Fibroblast of lung (primary cell): Measurements from ENCODE around the gene USP21. TPM values are rescaled to one million over a fixed set of nuclear protein-coding genes. Genes with fewer than 3 reads are reported as not detected.
A peak's percentile ranks its signal among the peaks of the same experiment; 100 is the strongest.

Source experiments
- DNase-seq, 2 donors: peaks; one replicate each; pipeline versions ENCODE4 v3.0.0 to v3.0.0-alpha.2; 2010; ENCODE audit warnings: low read depth in 2 of 2
- H2AFZ ChIP-seq: 2 replicates; pipeline ENCODE4 v1.5.1; 2012; ENCODE audit warnings: low read length, control low read depth, inconsistent platforms
- H3K27ac ChIP-seq: 2 replicates; pipeline ENCODE4 v1.5.1; 2011; ENCODE audit warnings: low read length, control low read depth; ENCODE audit not compliant: insufficient read depth
- H3K27me3 ChIP-seq: 2 replicates; pipeline ENCODE4 v1.5.1; 2011; ENCODE audit warnings: mild to moderate bottlenecking, low read length; ENCODE audit not compliant: control insufficient read depth, insufficient read depth
- H3K36me3 ChIP-seq: 2 replicates; pipeline ENCODE4 v1.5.1; 2011; ENCODE audit warnings: low read length; ENCODE audit not compliant: control insufficient read depth, insufficient read depth
- H3K4me1 ChIP-seq: 2 replicates; pipeline ENCODE4 v1.5.1; 2011; ENCODE audit warnings: low read length; ENCODE audit not compliant: control insufficient read depth, insufficient read depth; ENCODE audit errors: extremely low read depth
- H3K4me2 ChIP-seq: 2 replicates; pipeline ENCODE4 v1.5.1; 2011; ENCODE audit warnings: low read length, control low read depth; ENCODE audit not compliant: insufficient read depth; ENCODE audit errors: extremely low read depth
- H3K4me3 ChIP-seq, 4 experiments: fragments of 200-600 bp in 1 of 4; sonication (generic) in 1 of 4; replicated peaks in 1 of 4; 2 replicates each; pipeline ENCODE4 v1.5.1; 2011 to 2016; ENCODE audit warnings: low read length in 4 of 4, low read depth in 3 of 4, mild to moderate bottlenecking in 3 of 4, control low read depth in 2 of 4, inconsistent platforms in 1 of 4, mixed read lengths in 1 of 4; ENCODE audit not compliant: insufficient read depth in 1 of 4; ENCODE audit errors: control extremely low read depth in 1 of 4
- H3K79me2 ChIP-seq: 2 replicates; pipeline ENCODE4 v1.5.1; 2012; ENCODE audit warnings: mild to moderate bottlenecking, low read length, inconsistent platforms; ENCODE audit not compliant: control insufficient read depth, insufficient read depth
- H3K9ac ChIP-seq: 2 replicates; pipeline ENCODE4 v1.5.1; 2011; ENCODE audit warnings: mild to moderate bottlenecking, low read length, control low read depth; ENCODE audit not compliant: insufficient read depth
- H3K9me3 ChIP-seq: 2 replicates; pipeline ENCODE4 v1.5.1; 2012; ENCODE audit warnings: low read depth, low read length; ENCODE audit not compliant: control insufficient read depth, insufficient read depth
- H4K20me1 ChIP-seq: 2 replicates; pipeline ENCODE4 v1.5.1; 2011; ENCODE audit warnings: low read length; ENCODE audit not compliant: control insufficient read depth, insufficient read depth; ENCODE audit errors: extremely low read depth
- EZH2 ChIP-seq: IDR thresholded peaks from 2 replicates; pipeline ENCODE4 v1.5.1; 2012; ENCODE audit warnings: low read length, control low read depth, mild to moderate bottlenecking; ENCODE audit errors: missing control alignments
- polyA plus RNA-seq, 2 donors: library from polyadenylated mRNA; depleted of rRNA in 1 of 2; stranded (reverse) in 1 of 2; unstranded in 1 of 2; fragments of >200 nt; gene quantifications; 2 replicates each; pipeline ENCODE4 v1.2.1, GENCODE V29; 2011 to 2012; ENCODE audit warnings: missing spikeins in 1 of 2
- total RNA-seq: library from RNA; depleted of rRNA; stranded (reverse); fragments of >200 nt; gene quantifications from 2 replicates; pipeline ENCODE4 v1.2.1, GENCODE V29; 2014
- TF ChIP-seq, protein P1 (sequence below), 2 donors: IDR thresholded peaks in 1 of 2; conservative IDR thresholded peaks in 1 of 2; 1 replicate in 1 of 2; 2 replicates in 1 of 2; pipeline ENCODE4 v1.5.1; 2011 to 2012; ENCODE audit warnings: low read length in 2 of 2, control low read depth in 1 of 2, inconsistent platforms in 1 of 2, low read depth in 1 of 2, mild to moderate bottlenecking in 1 of 2

The USP21 gene
- total and polyA plus RNA-seq, 2 donors (not counting 1 experiment from before 2014, with no cell fraction given) = 10.2 to 11.7 TPM

DNA sequence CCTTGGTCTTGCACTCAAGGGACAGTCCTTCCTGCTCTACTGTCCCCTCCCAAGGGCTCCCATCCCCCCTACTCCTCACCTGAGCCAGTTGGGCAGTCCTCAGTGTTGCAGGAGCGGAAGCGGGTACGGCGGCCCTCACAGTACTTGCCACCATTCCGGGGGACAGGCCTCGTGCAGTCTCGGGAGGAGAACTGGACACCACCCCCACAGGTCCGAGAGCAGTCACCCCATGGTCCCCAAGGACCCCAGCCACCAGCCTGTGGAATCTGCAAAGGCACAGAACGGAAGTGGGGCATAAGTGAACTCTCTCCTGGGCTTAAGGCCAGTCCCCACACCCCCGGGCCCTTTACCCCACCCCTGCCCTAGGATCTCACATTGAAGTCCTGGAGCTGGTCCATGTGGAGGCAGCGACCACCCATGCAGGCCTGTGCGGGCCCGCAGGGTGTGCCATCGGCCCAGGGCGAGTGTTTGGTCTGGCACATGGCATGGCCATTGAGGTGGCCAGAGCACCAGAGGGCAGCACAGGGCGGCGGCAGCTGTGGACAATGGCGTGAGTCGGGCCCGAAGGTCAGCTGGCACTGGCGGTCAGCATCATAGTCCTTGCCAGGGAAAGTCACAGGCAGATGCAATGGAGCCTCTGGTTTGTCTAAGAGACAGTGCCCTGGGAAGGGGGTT is 34.4 kb downstream of the USP21 start:
- DNase-seq = no peak
- H3K4me3 ChIP-seq = no peak overlapping the region
- H3K9me3 ChIP-seq = no peaks in the 10 kb centered on the region
- TF ChIP-seq, protein P1, sequence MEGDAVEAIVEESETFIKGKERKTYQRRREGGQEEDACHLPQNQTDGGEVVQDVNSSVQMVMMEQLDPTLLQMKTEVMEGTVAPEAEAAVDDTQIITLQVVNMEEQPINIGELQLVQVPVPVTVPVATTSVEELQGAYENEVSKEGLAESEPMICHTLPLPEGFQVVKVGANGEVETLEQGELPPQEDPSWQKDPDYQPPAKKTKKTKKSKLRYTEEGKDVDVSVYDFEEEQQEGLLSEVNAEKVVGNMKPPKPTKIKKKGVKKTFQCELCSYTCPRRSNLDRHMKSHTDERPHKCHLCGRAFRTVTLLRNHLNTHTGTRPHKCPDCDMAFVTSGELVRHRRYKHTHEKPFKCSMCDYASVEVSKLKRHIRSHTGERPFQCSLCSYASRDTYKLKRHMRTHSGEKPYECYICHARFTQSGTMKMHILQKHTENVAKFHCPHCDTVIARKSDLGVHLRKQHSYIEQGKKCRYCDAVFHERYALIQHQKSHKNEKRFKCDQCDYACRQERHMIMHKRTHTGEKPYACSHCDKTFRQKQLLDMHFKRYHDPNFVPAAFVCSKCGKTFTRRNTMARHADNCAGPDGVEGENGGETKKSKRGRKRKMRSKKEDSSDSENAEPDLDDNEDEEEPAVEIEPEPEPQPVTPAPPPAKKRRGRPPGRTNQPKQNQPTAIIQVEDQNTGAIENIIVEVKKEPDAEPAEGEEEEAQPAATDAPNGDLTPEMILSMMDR (conservative IDR thresholded peaks at IDR 0.05 in 1 of 2, IDR thresholded peaks at IDR 0.05 in 1 of 2; ENCODE audit: low read depth in 1 of 2, low read length in 2 of 2) = no peak
- TF ChIP-seq EZH2 = no peak
- H3K27me3 ChIP-seq = no peaks in the 10 kb centered on the region
- H4K20me1 ChIP-seq = no peaks in the 10 kb centered on the region
- peaks cover 24% of the 10 kb centered on the region for H3K4me1 ChIP-seq
- no peak overlapping the region for H2AFZ ChIP-seq
- peaks cover 16% of the 10 kb centered on the region for H3K36me3 ChIP-seq
- H3K27ac ChIP-seq = no peak overlapping the region
- no peak overlapping the region for H3K9ac ChIP-seq
- H3K79me2 ChIP-seq = peaks cover 10% of the 10 kb centered on the region
- H3K4me2 ChIP-seq = no peak overlapping the region

DNA sequence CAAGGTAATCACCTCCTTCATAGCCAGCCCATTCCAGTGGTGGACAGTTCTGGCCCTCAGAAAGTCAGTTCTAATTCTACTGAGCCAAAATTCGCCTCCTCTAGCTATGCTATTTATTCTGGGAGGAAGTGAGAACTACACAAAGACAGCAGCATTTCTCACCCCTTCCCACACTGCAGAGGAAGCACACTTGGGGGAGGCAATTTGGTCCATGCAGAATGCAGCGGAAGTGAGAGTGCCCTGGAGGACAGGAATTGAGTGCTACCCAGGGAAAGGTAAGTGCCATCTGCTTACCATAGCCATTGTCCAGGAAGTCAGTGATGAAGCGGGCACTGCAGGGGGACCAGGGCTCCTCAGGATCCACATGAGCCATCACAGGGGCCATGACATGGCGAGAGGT is 35.9 kb downstream of the USP21 start:
- H3K27ac ChIP-seq = no peak overlapping the region
- no peak for DNase-seq
- H2AFZ ChIP-seq = no peak overlapping the region
- H3K79me2 ChIP-seq = peaks cover 10% of the 10 kb centered on the region
- H3K36me3 ChIP-seq = peaks cover 16% of the 10 kb centered on the region
- H3K9ac ChIP-seq = no peak overlapping the region
- H4K20me1 ChIP-seq = no peaks in the 10 kb centered on the region
- H3K4me1 ChIP-seq = peaks cover 34% of the 10 kb centered on the region
- no peak overlapping the region for H3K4me3 ChIP-seq
- no peaks in the 10 kb centered on the region for H3K9me3 ChIP-seq
- no peak overlapping the region for H3K4me2 ChIP-seq
- H3K27me3 ChIP-seq = no peaks in the 10 kb centered on the region
- TF ChIP-seq, protein P1 (conservative IDR thresholded peaks at IDR 0.05 in 1 of 2, IDR thresholded peaks at IDR 0.05 in 1 of 2; ENCODE audit: low read depth in 1 of 2, low read length in 2 of 2) = no peak
- TF ChIP-seq EZH2 = no peak

DNA sequence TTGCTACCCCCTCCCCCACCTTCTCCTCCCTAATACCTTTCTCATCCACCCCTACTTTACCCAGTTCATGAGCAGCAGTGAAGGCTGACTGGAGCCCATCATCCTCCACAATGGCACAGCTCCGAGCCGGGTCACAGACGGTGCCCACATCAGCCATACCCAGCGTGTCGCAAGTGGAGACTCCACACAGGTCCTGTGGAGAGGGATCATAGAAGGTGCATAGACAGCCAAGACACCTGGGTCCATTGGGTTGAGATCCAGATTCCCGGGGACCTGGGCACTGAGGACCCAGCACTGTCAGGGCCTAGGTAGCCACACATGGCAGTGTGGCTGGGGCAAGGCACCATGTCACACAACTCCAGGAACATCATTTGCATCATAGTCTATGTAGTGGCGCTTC is 36.8 kb downstream of the USP21 start:
- no peak overlapping the region for H3K9ac ChIP-seq
- H3K9me3 ChIP-seq = no peaks in the 10 kb centered on the region
- no peaks in the 10 kb centered on the region for H3K27me3 ChIP-seq
- H3K27ac ChIP-seq = peak overlapping the region; percentile 95
- H3K4me1 ChIP-seq = peaks cover 44% of the 10 kb centered on the region
- H3K4me3 ChIP-seq = no peak overlapping the region
- DNase-seq = no peak
- H3K4me2 ChIP-seq = no peak overlapping the region
- H3K79me2 ChIP-seq = peaks cover 10% of the 10 kb centered on the region
- TF ChIP-seq, protein P1 (conservative IDR thresholded peaks at IDR 0.05 in 1 of 2, IDR thresholded peaks at IDR 0.05 in 1 of 2; ENCODE audit: low read depth in 1 of 2, low read length in 2 of 2) = no peak
- no peak for TF ChIP-seq EZH2
- no peak overlapping the region for H2AFZ ChIP-seq
- no peaks in the 10 kb centered on the region for H4K20me1 ChIP-seq
- H3K36me3 ChIP-seq = peaks cover 13% of the 10 kb centered on the region
